Measurements from ENCODE around the gene COMP.
"Not testable (repeated sequence)": the region's sequence is repeated elsewhere in the genome, so short reads cannot be mapped to it uniquely, and the experiment has no call there.

COMP gene

DNA sequence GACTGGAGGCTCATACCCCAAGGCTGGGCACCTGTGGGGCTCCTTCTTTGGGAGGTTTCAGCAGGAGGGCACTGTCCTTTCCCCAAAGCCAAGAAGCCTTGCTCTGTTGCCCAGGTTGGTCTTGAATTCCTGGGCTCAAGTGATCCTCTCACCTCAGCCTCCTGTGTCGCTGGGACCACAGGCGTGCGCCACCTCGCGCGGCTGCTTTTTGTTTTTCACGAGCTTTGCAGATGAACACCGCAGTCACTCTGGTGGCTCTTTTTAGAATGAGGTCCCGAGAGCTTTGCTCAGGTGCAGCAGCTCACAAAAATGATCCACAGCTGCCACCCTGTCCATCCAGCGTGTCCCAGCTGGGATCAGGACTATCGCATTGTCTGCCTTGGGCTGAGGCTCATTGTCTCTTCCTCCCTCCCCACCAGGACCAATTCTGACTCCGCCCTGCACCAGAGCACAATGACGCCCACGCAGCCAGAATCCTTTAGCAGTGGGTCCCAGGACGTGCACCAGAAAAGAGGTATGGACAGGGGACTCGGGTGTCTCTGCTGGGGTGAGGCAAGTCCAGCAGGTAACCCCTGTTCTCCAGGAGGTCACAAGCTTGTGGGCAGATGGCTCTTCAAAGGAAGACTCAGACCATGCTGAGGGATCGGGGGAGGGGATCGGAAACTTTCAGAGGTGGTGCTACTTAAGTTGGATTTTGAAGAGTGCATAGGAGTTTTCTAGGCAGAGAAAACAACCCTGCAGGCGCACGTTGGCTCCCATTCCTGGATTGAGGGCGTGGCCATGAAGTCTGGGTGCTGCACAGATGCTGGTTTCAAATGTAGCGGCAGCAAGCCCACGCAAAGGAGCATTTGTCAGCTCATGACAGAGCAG is 41.5 kb downstream of the COMP start:
- no peak for DNase-seq (ENCODE audit: low read depth in 2 of 3, low spot score in 2 of 3)

GRCh38 chr19:18746401-18747325 is 44.4 kb downstream of the COMP start:
- DNase-seq (ENCODE audit: low read depth in 2 of 3, low spot score in 2 of 3), result no peak

GRCh38 chr19:18745931-18746330 is 45.2 kb downstream of the COMP start:
- no peak for DNase-seq (ENCODE audit: low read depth in 2 of 3, low spot score in 2 of 3)

DNA sequence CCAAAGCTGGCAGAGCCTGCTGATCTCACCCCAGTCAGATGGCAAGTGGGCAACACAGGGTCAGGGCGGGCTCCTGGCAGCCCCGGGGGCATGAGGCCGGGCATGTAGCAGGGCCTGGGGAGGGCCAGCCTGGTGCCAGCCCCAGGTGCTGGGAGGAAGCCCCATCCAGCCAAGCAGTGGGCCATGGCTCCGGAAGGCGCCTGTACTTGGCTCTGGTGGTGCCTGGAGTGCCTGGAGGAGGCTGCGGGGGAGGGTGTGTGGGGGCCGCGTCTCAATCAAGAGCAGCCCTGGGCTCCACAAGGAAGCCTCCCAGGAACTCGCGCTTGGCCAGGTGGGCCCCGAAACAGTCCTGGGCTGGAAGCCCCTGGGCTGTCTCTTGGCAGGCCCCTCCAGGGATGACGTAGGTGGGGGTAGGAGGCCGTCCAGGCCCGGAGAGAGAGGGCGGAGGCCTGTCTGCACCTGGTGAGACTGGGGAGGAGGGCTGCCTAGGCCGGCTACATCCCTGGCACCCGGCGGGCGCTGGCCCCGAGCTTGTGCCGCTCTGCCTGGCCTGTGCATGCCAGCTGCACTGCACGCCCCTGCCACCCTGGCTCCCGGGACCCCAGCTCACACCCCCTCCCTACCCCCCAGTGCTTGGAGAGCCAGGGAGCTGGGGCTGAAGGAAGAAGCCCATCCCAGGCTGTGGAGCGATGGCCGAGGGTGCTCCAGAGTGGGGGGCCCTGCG is 45.9 kb downstream of the COMP start:
- DNase-seq (ENCODE audit: low read depth in 2 of 3, low spot score in 2 of 3), result no peak

GRCh38 chr19:18743784-18744418 is 47.2 kb downstream of the COMP start:
- no peak for DNase-seq (ENCODE audit: low read depth in 2 of 3, low spot score in 2 of 3)

GRCh38 chr19:18742838-18743783 is 48.0 kb downstream of the COMP start:
- DNase-seq (ENCODE audit: low read depth in 2 of 3, low spot score in 2 of 3), result no peak

DNA sequence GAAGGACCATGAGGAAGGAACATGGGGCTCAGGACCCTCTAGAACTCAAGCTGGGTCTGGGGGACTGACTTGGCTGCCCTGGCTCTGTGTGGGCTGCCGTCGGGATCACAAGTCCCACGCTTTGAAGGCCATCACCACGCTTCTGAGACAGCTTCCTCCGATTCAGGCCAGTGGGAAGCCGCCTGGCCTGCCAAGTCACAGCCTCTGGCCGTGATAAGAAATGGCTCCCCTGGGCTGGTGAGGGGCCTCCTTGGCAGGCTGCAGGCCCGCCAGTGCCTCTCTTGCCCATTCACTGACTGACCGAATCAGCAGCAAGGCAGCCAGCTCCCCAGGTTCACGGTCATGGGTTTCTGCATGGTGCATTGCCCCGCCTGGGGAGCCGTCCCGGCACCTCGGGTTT is 48.8 kb downstream of the COMP start:
- DNase-seq (ENCODE audit: low read depth in 2 of 3, low spot score in 2 of 3), result no peak

GRCh38 chr19:18741124-18742121 is 49.7 kb downstream of the COMP start:
- no peak for DNase-seq (ENCODE audit: low read depth in 2 of 3, low spot score in 2 of 3)

DNA sequence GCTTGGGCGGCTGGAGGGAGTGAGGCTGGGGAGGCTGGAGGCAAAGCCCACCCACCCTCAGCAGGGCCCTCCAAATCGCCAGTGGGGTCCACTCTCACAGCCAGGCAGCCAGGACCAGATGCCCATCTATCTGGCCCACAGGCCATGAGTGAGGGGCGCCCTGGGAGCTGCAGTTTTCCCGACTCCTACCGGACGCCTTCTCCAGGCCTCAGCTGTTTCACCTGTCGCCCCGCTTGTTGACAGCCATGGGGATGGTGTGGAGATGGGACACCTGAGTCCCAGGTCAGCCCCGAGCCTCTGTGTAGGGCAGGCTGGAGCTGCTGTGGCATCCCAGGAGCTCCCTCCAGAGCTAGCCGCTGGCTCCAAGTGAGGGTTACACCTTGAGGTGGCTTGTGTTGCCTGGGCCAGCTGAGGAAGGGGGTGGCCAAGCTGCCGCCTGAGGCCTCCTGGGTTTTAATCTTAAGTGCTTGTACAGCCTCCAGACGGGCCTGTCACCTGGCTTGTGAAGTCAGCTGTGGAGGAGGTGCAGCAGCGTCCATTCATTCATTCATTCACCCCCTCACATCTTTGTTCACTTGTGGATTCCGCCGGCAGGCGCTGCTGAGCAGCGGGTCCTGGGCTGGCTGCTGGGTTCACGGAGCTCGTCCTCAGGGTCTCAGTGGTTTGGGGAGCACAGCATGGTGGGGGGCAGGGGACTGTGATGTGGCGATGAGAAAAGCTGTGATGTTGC is 52.0 kb downstream of the COMP start:
- no peak for DNase-seq (ENCODE audit: low read depth in 2 of 3, low spot score in 2 of 3)

GRCh38 chr19:18737954-18738351 is 53.2 kb downstream of the COMP start:
- no peak for DNase-seq (ENCODE audit: low read depth in 2 of 3, low spot score in 2 of 3)

DNA sequence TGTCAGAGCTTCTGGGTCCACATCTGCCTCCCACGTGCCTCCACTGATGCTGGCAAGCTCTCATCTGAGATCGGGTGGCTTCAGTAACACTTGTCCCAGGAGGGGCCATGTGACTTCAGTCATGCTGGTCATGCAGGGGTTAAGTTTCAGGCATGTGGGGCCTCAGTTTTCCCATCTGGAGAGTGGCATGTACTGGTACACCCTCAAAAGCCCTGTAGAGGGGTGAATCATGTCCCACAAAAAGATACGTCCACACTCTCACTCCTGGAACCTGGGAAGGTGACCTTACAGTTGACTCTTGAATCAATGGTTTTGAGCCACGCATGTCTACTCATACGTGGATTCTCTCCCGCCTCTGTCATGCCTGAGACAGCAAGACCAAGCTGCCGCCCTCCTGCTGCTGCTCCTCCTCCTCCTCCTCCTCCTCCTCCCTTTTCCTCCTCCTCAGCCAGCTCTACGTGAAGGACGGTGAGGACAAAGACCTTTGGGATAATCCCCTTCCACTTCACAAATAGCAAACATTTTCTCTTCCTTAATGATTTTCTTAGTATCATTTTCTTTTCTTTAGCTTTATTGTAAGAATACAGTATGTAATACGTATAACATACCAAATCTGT is 53.7 kb downstream of the COMP start:
- no peak for DNase-seq (ENCODE audit: low read depth in 2 of 3, low spot score in 2 of 3)

DNA sequence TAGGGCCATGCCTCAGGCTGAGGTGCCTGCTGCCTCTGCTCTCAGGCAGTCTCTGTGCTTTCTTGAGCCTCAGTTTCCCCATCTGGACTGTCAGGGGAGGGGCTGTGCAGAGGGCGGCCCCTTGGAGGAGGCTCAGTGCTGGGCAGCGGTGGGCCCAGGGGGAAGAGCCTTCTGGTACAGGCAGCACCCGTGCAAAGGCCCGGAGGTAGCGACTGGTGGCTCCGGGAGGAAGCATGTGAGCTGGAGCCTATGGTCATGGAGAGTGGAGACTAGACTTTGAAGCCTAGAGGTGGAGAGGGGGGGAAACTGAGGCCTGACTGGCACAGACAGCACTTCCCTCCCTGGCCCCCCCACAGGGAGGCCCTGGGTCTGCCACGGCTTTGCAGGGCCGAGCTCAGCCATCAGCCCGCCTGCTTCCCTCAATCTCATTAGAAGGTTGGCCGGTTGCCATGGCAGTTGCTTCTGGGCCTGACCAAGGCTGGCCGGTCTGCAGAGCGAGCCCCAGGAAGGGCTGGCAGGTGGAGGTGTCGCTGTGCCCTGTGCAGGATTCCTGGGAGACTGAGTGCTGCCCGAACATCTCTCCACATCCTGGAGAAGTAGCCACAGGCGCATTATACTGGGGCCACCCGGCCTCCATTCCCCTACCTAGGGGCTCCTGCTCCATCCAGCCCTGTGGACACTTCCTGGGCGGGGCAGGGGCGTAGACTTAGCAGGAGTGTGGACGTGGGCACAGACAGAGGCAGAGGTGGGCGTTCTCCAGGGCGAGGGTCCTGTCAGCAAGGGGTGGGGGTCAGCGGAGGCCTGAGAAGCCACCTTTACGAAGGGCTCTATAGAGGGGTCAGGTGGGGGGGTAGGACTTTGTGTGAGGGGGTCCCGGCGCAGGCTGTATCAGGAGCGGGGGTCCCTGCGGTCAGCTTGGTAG is 54.4 kb downstream of the COMP start:
- no peak for DNase-seq (ENCODE audit: low read depth in 2 of 3, low spot score in 2 of 3)

GRCh38 chr19:18735752-18736151 is 55.4 kb downstream of the COMP start:
- DNase-seq (ENCODE audit: low read depth in 2 of 3, low spot score in 2 of 3), result no peak

- no peak for DNase-seq (ENCODE audit: low read depth in 2 of 3, low spot score in 2 of 3)
Measured at GRCh38 chr19:18735324-18735723, 55.8 kb downstream of the COMP start.

DNA sequence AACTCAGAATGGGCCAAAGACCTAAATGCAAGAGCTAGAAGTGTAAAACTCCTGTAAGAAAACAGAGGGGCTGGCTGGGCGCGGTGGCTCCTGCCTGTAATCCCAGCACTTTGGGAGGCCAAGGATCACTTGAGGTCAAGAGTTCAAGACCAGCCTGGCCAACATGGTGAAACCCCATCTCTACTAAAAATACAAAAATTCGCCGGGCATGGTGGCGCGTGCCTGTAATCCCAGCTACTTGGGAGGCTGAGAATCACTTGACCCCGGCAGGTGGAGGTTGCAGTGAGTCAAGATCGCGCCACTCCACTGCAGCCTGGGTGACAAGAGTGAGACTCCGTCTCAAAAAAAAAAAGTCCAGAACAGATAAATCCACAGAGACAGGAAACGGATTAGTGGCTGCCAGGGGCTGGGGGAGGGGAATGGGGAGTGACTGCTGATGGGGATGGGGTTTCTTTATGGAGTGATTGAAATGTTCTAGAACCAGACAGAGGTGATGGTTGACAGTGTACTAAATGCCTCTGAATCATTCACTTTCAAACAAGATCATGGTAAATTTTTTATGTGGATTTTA is 57.3 kb downstream of the COMP start:
- DNase-seq (ENCODE audit: low read depth in 2 of 3, low spot score in 2 of 3), result not testable (repeated sequence)

- no peak for DNase-seq (ENCODE audit: low read depth in 2 of 3, low spot score in 2 of 3)
Measured at GRCh38 chr19:18733196-18733647, 57.9 kb downstream of the COMP start.
